AG10803 (cell line): Measurements from ENCODE around the gene ERMP1.
A peak's percentile ranks its signal among the peaks of the same experiment; 100 is the strongest.

Experiments
- DNase-seq: peaks from one replicate; pipeline ENCODE4 v3.0.0; 2010; ENCODE audit warnings: low read depth
- H3K4me3 ChIP-seq: 2 replicates; pipeline ENCODE4 v1.5.1; 2011; ENCODE audit warnings: mild to moderate bottlenecking, low read length, control low read depth
- CTCF ChIP-seq: conservative IDR thresholded peaks from 2 replicates; pipeline ENCODE4 v1.5.1; 2011; ENCODE audit warnings: mild to moderate bottlenecking, low read length, control low read depth, inconsistent platforms

Gene ERMP1

GRCh38 chr9:5872511-5872910 lies 39.6 kb upstream of the ERMP1 start:
- TF ChIP-seq CTCF: no peak
- H3K4me3 ChIP-seq: no peak overlapping the region
- peak; percentile 69 for DNase-seq

GRCh38 chr9:5871785-5872184 lies 38.9 kb upstream of the ERMP1 start:
- no peak for TF ChIP-seq CTCF
- H3K4me3 ChIP-seq: no peak overlapping the region
- DNase-seq: peak; percentile 9

- H3K4me3 ChIP-seq: no peak overlapping the region
- no peak for DNase-seq
- TF ChIP-seq CTCF: no peak
Measured at GRCh38 chr9:5870691-5871090, 37.8 kb upstream of the ERMP1 start.

GRCh38 chr9:5870020-5870339 lies 37.1 kb upstream of the ERMP1 start:
- DNase-seq: no peak
- no peak for TF ChIP-seq CTCF
- no peak overlapping the region for H3K4me3 ChIP-seq

- 0 out of 2 replicates have a peak, but pooled peaks have one; percentile 8 for TF ChIP-seq CTCF
- no peak for DNase-seq
- H3K4me3 ChIP-seq: no peak overlapping the region
Measured at GRCh38 chr9:5869315-5870019, 36.5 kb upstream of the ERMP1 start.

GRCh38 chr9:5868235-5868634 lies 35.3 kb upstream of the ERMP1 start:
- TF ChIP-seq CTCF: no peak
- no peak overlapping the region for H3K4me3 ChIP-seq
- no peak for DNase-seq

- no peak for TF ChIP-seq CTCF
- no peak overlapping the region for H3K4me3 ChIP-seq
- no peak for DNase-seq
Measured at GRCh38 chr9:5866685-5867084, 33.8 kb upstream of the ERMP1 start.
